Lung (tissue), 12 donors: Measurements from ENCODE around the gene STK11IP. TPM values are rescaled to one million over a fixed set of nuclear protein-coding genes. Genes with fewer than 3 reads are reported as not detected.

Source experiments
- ATAC-seq: fragments of 200-7000 bp; cut with Tn5 transposase; one replicate; pipeline ENCODE4 v1.9.1; 2020; ENCODE audit warnings: moderate number of reproducible peaks; ENCODE audit not compliant: insufficient read depth, low FRiP score
- DNase-seq, 3 donors: peaks; one replicate each; pipeline ENCODE4 v3.0.0-alpha.2; 2013 to 2017
- H3K27ac ChIP-seq, 2 donors: one replicate each; pipeline ENCODE4 v1.5.1; 2013; ENCODE audit warnings: mild to moderate bottlenecking in 2 of 2, moderate library complexity in 2 of 2, control low read depth in 1 of 2, inconsistent platforms in 1 of 2, low read depth in 1 of 2, low read length in 1 of 2
- H3K27me3 ChIP-seq, 3 donors: one replicate each; pipeline ENCODE4 v1.5.1; 2013; ENCODE audit warnings: low read length in 2 of 3; ENCODE audit not compliant: control insufficient read depth in 3 of 3, insufficient read depth in 3 of 3
- H3K36me3 ChIP-seq, 4 donors: one replicate each; pipeline ENCODE4 v1.5.1; 2013; ENCODE audit warnings: low read length in 4 of 4, mild to moderate bottlenecking in 1 of 4, moderate library complexity in 1 of 4; ENCODE audit not compliant: control insufficient read depth in 4 of 4, insufficient read depth in 4 of 4
- H3K4me1 ChIP-seq, 5 donors: one replicate each; pipeline ENCODE4 v1.5.1; 2013; ENCODE audit warnings: low read length in 5 of 5, mild to moderate bottlenecking in 2 of 5, moderate library complexity in 1 of 5; ENCODE audit not compliant: control insufficient read depth in 5 of 5, insufficient read depth in 5 of 5
- H3K4me3 ChIP-seq: one replicate; pipeline ENCODE4 v1.5.1; 2013; ENCODE audit warnings: mild to moderate bottlenecking, control low read depth, moderate library complexity
- H3K9ac ChIP-seq, 2 donors: one replicate each; pipeline ENCODE4 v1.5.1; 2013; ENCODE audit warnings: low read length in 2 of 2, control low read depth in 1 of 2; ENCODE audit not compliant: insufficient read depth in 1 of 2
- H3K9me3 ChIP-seq, 4 donors: one replicate each; pipeline ENCODE4 v1.5.1; 2013; ENCODE audit warnings: low read length in 3 of 4, mild to moderate bottlenecking in 1 of 4, moderate library complexity in 1 of 4; ENCODE audit not compliant: control insufficient read depth in 4 of 4, insufficient read depth in 3 of 4
- CTCF ChIP-seq: IDR thresholded peaks from 2 replicates; pipeline ENCODE4 v1.5.1; 2012; ENCODE audit warnings: mild to moderate bottlenecking; ENCODE audit errors: control extremely low read depth, extremely low read depth
- WGBS, 2 donors: extraction: QIAGEN DNeasy Blood & Tissue Kit; methylation state at CpG; one replicate each; pipeline ENCODE4 v1.1.7; 2013; 5-methylcytosine and 5-hydroxymethylcytosine counted together
- polyA plus RNA-seq, 2 donors: library from polyadenylated mRNA; stranded (reverse); fragments of 200-250 nt; gene quantifications; one replicate each; pipeline ENCODE4 v1.2.1, GENCODE V29; 2013
- total RNA-seq, 2 donors: library from RNA; depleted of rRNA in 1 of 2; stranded (reverse); fragments of >200 nt in 1 of 2; gene quantifications; one replicate each; pipeline ENCODE4 v1.2.1, GENCODE V29; 2014 to 2021
- donor health status: control.
- donor health status: control.
- donor health status: Bipolar disorder and iron deficiency.
- donor health status: healthy.
- donor health status: DM: yes; HTN: yes; CAD: no.

STK11IP gene
- total and polyA plus RNA-seq, 4 donors: 21.5 to 46.0 (median 23.1) TPM

DNA sequence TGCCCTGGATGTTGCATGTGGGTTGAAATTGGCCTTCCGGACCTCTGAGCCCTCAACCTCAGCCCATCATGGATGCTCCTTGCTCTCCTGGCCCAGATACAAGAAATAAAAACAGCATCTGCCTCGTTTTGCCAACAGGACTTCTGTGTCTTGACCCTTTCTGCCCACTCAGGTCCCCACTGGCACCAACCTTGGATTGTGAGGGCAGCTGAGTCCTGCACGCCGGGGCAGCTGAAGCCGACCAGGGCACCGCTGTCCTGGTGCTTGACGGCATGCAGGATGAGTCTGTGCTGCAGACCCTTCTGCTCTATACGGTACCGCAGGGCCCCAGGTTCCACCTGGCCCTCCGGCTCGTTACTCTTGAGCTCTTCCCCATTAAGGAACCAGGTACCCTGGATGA lies 31.0 kb upstream of the STK11IP start:
- no peak for TF ChIP-seq CTCF
- H3K4me3 ChIP-seq: no peak overlapping the region
- no peak overlapping the region for H3K27ac ChIP-seq
- H3K27me3 ChIP-seq: no peaks in the 10 kb centered on the region
- ATAC-seq: no peak
- H3K9me3 ChIP-seq: no peaks in the 10 kb centered on the region
- peaks cover 0 to 50% (median 28%) of the 10 kb centered on the region in 4 donors for H3K36me3 ChIP-seq
- 92% methylated on average over 11 of the region's 11 CpGs for WGBS, 2 donors
- DNase-seq: no peak
- no peak overlapping the region for H3K9ac ChIP-seq
- peaks cover 0 to 20% (median 8%) of the 10 kb centered on the region in 5 donors for H3K4me1 ChIP-seq

GRCh38 chr2:219567131-219567530 lies 30.5 kb upstream of the STK11IP start:
- Histone ChIP-seq H3K4me1 (peaks cover 0 to 24% (median 11%) of the 10 kb centered on the region in 5 donors), H3K4me3 (no peak overlapping the region), H3K27me3 (no peaks in the 10 kb centered on the region), H3K27ac (no peak overlapping the region), H3K9ac (no peak overlapping the region), H3K36me3 (peaks cover 0 to 49% (median 26%) of the 10 kb centered on the region in 4 donors), H3K9me3 (no peaks in the 10 kb centered on the region)
- no peak for TF ChIP-seq CTCF
- 96 to 98% methylated on average over 18 of the region's 18 CpGs for WGBS, 2 donors
- DNase-seq (no peak), ATAC-seq (no peak)

GRCh38 chr2:219567791-219568361 lies 29.8 kb upstream of the STK11IP start:
- no peaks in the 10 kb centered on the region for H3K9me3 ChIP-seq
- H3K4me1 ChIP-seq: peaks cover 0 to 16% (median 11%) of the 10 kb centered on the region in 5 donors
- no peaks in the 10 kb centered on the region for H3K27me3 ChIP-seq
- H3K9ac ChIP-seq: no peak overlapping the region
- H3K36me3 ChIP-seq: peaks cover 0 to 43% (median 23%) of the 10 kb centered on the region in 4 donors
- no peak overlapping the region for H3K27ac ChIP-seq
- H3K4me3 ChIP-seq: no peak overlapping the region
- TF ChIP-seq CTCF: no peak
- 90 to 94% methylated on average over 35 of the region's 35 CpGs for WGBS, 2 donors
- ATAC-seq: no peak
- DNase-seq: no peak

DNA sequence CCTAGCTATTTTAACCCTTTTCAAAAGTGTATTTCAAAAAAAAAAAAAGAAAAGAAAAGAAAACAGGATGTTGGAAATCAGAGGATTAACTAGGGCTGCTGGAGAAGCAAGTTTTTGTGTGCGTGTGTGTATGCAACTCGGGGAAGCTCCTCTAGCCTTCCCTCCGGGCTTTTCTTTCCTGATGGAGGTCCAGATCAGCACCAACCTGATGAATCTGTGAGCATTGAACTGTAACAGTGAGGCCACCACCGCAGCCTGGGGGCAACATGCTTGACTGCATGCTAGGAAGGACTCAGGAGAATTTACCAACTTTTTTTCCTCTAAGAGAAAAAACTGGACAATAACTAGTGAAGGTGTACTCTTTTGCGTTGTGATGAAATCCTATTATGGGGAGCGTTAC lies 28.6 kb upstream of the STK11IP start:
- Histone ChIP-seq H3K4me3 (no peak overlapping the region), H3K9me3 (no peaks in the 10 kb centered on the region), H3K27me3 (no peaks in the 10 kb centered on the region), H3K36me3 (peaks cover 0 to 35% (median 20%) of the 10 kb centered on the region in 4 donors), H3K4me1 (peaks cover 0 to 16% (median 11%) of the 10 kb centered on the region in 5 donors), H3K9ac (no peak overlapping the region), H3K27ac (no peak overlapping the region)
- DNase-seq (no peak), ATAC-seq (no peak)
- TF ChIP-seq CTCF: no peak
- 94 to 97% methylated on average over 6 of the region's 6 CpGs for WGBS, 2 donors
